Measurements from ENCODE around the gene DPYSL3. TPM values are rescaled to one million over a fixed set of nuclear protein-coding genes. Genes with fewer than 3 reads are reported as not detected.
"Not testable (repeated sequence)": the region's sequence is repeated elsewhere in the genome, so short reads cannot be mapped to it uniquely, and the experiment has no call there.

DPYSL3 gene
- not detected in 2 replicates for total RNA-seq

DNA sequence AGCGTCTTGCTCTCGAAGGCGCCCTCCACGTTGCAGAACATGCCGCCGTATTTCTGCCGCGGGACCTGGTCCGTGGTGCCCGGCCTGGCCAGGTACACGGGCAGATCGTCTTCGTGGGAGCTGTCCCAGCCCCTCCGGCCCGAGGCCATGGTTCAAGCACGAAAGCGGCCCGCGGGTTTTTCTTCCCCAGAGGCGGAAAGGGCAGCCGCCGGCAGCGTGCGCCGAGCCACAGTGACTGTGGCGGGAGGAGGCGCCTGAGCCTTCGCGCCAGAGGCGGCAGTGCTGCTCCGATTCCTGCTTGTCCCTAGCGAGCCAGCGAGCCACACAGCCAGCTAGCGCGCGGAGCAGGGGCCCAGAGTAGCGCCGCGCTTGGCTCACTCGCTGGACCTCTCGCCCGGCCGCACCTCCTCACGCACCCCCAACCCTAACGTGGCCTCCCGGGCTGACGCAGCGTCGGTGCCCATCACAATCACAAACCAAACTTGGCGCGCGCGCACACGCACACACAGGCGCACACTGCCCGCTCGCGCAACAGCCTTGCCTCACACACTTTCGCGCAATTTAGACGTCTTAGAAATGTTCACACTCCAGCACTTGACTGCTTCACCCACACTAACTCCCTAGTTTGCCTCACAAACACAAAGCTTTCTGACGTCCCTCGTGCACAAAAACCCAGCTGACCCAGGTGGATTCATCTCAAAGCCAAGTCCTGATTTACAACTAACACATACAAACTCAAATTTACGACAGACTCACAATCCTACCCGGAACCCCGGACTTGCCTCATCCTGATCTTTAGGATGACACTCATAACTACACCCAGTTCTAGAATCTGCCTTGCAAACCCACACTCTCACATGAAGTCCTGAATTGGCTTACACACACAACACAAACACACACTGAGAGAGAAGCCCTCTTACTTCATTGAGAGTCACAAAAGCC, at the start of gene DPYSL3:
DPYSL3 (minus strand) TSS at position 359 of the 942 bp plus-strand sequence; CDS start at position 149, 210 bp downstream.
- CTCF ChIA-PET = no interaction called here
- intact Hi-C loops (cut with micrococcal nuclease) = no loop called here
- Mint-ChIP-seq H3K4me3 (no peak within 1 kb of the TSS), H3K9me3 (peaks cover 3% of the 10 kb centered on the region), H3K4me1 (peaks cover 2% of the 10 kb centered on the region), H3K27ac (no peak within 1 kb of the TSS), H3K36me3 (ENCODE audit: low read depth) (no peaks in the 10 kb centered on the region), H3K27me3 (peaks cover 38% of the 10 kb centered on the region)
- POLR2A ChIA-PET = no interaction called here
- ATAC-seq (ENCODE audit: low read depth) = no peak
- TF ChIP-seq, protein P1, sequence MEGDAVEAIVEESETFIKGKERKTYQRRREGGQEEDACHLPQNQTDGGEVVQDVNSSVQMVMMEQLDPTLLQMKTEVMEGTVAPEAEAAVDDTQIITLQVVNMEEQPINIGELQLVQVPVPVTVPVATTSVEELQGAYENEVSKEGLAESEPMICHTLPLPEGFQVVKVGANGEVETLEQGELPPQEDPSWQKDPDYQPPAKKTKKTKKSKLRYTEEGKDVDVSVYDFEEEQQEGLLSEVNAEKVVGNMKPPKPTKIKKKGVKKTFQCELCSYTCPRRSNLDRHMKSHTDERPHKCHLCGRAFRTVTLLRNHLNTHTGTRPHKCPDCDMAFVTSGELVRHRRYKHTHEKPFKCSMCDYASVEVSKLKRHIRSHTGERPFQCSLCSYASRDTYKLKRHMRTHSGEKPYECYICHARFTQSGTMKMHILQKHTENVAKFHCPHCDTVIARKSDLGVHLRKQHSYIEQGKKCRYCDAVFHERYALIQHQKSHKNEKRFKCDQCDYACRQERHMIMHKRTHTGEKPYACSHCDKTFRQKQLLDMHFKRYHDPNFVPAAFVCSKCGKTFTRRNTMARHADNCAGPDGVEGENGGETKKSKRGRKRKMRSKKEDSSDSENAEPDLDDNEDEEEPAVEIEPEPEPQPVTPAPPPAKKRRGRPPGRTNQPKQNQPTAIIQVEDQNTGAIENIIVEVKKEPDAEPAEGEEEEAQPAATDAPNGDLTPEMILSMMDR (IDR thresholded peaks at IDR 0.05) = no peak
- DNase-seq = no peak

DNA sequence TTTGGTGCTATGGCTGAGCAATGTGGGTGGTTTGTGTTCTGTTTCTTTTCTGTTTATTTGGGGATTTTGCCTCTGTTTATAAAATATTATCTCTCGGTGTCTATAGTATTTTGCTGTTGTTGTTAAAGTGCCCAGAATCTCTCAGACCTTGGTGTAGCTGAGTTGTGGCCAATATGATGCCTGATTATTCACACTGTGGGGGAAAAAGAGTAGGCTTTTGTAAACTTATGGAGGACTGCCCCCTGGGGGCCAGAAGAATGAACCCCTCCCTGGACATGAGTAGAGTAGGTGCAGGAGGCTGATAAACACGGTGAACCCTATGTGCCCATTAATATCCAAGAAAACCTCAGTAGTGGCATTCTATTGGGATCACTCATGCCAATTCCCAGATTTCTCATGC, 49.0 kb upstream of the DPYSL3 start:
- ATAC-seq (ENCODE audit: low read depth) (no peak), DNase-seq (no peak)
- ChIA-PET POLR2A (no interaction called here), CTCF (no interaction called here)
- no peaks in the 10 kb centered on the region for H3K36me3 Mint-ChIP-seq (ENCODE audit: low read depth)
- H3K27ac Mint-ChIP-seq = no peak overlapping the region
- no peaks in the 10 kb centered on the region for H3K4me1 Mint-ChIP-seq
- intact Hi-C loops (cut with micrococcal nuclease) = no loop called here
- no peak overlapping the region for H3K4me3 Mint-ChIP-seq
- TF ChIP-seq, protein P1 (IDR thresholded peaks at IDR 0.05) = no peak
- H3K27me3 Mint-ChIP-seq = no peaks in the 10 kb centered on the region
- no peaks in the 10 kb centered on the region for H3K9me3 Mint-ChIP-seq

DNA sequence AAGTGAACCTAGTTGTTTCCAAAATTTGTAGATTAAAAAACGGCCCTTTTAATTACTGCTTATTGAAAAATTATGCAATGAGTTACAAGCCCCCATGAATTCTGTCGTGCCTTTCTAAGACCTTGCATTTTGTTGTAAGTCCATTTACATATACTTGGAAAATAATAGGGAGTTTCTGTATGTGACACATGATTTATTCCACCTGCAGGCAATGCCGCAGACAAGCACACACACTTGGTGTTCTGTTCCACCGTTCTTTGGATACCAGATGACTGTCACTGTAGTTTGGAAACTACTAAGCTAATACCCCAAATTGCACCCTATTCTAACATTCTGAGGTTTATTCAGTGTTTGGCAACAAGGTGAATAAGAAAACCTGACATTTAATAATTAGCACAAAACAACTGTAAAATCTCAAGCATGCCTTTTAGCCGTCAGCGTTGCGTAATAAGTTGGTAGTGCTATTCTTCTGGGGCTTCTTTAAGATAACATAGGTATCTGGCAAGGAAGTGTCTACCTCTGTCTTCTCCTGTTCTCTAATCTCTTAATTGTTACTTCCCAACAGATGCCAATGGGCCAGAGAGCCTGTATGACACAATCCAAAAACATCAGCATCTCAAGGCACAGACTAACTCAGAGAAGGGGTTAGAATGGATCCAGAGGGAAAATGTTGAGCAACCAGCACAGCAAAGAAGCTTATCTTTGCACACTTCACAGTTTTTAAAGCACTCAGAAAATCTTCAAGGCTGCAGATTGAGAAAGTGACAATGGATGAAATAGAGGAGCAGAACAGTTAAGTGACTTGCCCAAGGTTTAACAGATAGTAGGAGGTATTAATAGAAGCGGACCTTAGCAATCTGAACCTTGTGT, 48.2 kb upstream of the DPYSL3 start:
- TF ChIP-seq, protein P1 (IDR thresholded peaks at IDR 0.05) = no peak
- ATAC-seq (ENCODE audit: low read depth) (no peak), DNase-seq (no peak)
- Mint-ChIP-seq H3K4me1 (no peaks in the 10 kb centered on the region), H3K4me3 (no peak overlapping the region), H3K9me3 (no peaks in the 10 kb centered on the region), H3K36me3 (ENCODE audit: low read depth) (no peaks in the 10 kb centered on the region), H3K27me3 (no peaks in the 10 kb centered on the region), H3K27ac (no peak overlapping the region)
- ChIA-PET CTCF (no interaction called here), POLR2A (no interaction called here)
- intact Hi-C loops (cut with micrococcal nuclease) = no loop called here

DNA sequence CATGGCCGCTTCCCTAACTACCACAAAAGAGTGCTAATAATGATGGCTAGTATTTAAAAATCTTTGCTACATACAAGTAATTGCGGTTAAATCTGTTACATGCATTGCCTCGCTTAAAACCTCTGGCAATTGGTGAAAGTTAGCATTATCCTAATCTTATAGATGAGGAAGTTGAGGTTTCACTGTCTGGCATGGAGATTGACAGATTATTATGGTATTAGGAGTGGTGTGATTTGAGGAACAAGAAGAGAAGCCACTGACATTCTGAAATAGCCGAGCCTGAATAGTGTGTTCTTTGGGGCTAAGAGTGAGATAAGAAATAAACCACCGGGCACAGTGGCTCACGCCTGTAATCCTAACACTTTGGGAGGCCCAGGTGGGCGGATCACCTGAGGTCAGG, 45.3 kb upstream of the DPYSL3 start:
- DNase-seq (no peak), ATAC-seq (ENCODE audit: low read depth) (no peak)
- H3K27me3 Mint-ChIP-seq = no peaks in the 10 kb centered on the region
- H3K4me1 Mint-ChIP-seq = no peaks in the 10 kb centered on the region
- H3K9me3 Mint-ChIP-seq = no peaks in the 10 kb centered on the region
- ChIA-PET POLR2A (no interaction called here), CTCF (no interaction called here)
- intact Hi-C loops (cut with micrococcal nuclease) = no loop called here
- H3K27ac Mint-ChIP-seq = no peak overlapping the region
- TF ChIP-seq, protein P1 (IDR thresholded peaks at IDR 0.05) = no peak
- no peak overlapping the region for H3K4me3 Mint-ChIP-seq
- no peaks in the 10 kb centered on the region for H3K36me3 Mint-ChIP-seq (ENCODE audit: low read depth)

DNA sequence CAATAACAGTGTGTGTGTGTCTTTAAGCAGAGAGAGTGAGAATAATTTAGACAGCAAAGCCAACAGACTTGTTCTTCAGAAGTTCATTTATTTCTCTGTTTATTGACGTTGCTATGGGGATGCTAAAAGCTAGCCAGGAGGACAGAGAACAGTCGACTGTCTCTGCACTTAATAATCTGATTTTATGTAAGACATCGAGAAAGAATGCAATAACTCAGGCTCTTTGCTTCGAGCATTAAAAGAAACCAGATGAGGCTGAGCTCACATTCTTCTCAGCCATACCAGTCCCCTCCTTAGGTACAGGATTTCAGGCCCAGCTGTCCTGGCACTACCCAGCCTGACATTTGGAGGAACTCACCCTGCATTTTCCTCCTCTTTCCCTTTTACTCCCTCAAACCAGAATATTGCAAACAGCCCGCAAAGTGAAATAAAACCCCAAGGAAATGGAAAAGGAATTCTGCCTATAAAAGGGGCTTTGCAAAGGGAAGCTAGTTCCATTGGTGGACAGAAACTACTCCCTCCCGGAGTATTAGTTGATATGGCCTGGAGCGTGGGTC, 44.5 kb upstream of the DPYSL3 start:
- TF ChIP-seq, protein P1 (IDR thresholded peaks at IDR 0.05) = no peak
- H3K36me3 Mint-ChIP-seq (ENCODE audit: low read depth) = no peaks in the 10 kb centered on the region
- ATAC-seq (ENCODE audit: low read depth) (no peak), DNase-seq (no peak)
- intact Hi-C loops (cut with micrococcal nuclease) = no loop called here
- no peak overlapping the region for H3K4me3 Mint-ChIP-seq
- no peaks in the 10 kb centered on the region for H3K27me3 Mint-ChIP-seq
- POLR2A ChIA-PET = no interaction called here
- H3K27ac Mint-ChIP-seq = no peak overlapping the region
- H3K9me3 Mint-ChIP-seq = peaks cover 2% of the 10 kb centered on the region
- H3K4me1 Mint-ChIP-seq = no peaks in the 10 kb centered on the region
- CTCF ChIA-PET = no interaction called here

DNA sequence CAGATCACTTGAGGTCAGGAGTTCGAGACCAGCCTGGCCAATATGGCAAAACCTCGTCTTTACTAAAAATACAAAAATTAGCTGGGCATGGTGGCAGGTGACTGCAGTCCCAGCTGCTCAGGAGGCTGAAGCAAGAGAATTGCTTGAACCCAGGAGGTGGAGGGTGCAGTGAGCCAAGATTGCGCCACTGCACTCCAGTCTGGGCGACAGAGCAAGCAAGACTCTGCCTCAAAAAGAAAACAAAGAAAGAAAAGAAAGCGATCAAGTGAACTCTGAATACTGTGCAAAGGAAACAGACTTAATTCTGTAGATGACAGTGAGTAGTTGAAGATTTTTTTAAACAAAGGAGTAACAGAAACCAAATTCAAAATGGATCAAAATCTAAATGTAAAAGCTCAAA, 43.9 kb upstream of the DPYSL3 start:
- H3K4me3 Mint-ChIP-seq; ATAC-seq (ENCODE audit: low read depth); H3K27me3 Mint-ChIP-seq; POLR2A ChIA-PET; DNase-seq; CTCF ChIA-PET; H3K27ac Mint-ChIP-seq; intact Hi-C loops (cut with micrococcal nuclease); H3K36me3 Mint-ChIP-seq (ENCODE audit: low read depth); H3K4me1 Mint-ChIP-seq; H3K9me3 Mint-ChIP-seq: not testable (repeated sequence)
